ENCODE measurements around the gene IRAK3. TPM values are rescaled to one million over a fixed set of nuclear protein-coding genes. Genes with fewer than 3 reads are reported as not detected.

Gene IRAK3
- total RNA-seq, 1 experiment from 2014 or later = 0.44 TPM

Other genes starting within 250 kb of the IRAK3 start
- gene LLPH, start 58.5 kb upstream of the IRAK3 start, total RNA-seq (2021) = 29.9 and 33.4 TPM in 2 replicates
- gene TMBIM4, start 19.2 kb upstream of the IRAK3 start, total RNA-seq (2021) = 18.4 and 20.5 TPM in 2 replicates
- gene HELB, start 113.3 kb downstream of the IRAK3 start, total RNA-seq (2021) = 10.2 and 10.7 TPM in 2 replicates